SK-N-SH (cell line): ENCODE measurements around the gene PAGE2. TPM values are rescaled to one million over a fixed set of nuclear protein-coding genes. Genes with fewer than 3 reads are reported as not detected.

Source experiments
- CTCF ChIA-PET: fragments of 300-600, 350-600 bp; formaldehyde crosslinking; extraction: SDS; loops from one replicate; lab custom pipeline; 2021; lab: Yijun Ruan, JAX
- POLR2A ChIA-PET: fragments of 350-600 bp; sonication (Branson Sonifier 250); formaldehyde crosslinking; extraction: SDS; loops from one replicate; lab custom pipeline; 2020; ENCODE audit warnings: antibody characterized with exemption, inconsistent platforms; lab: Yijun Ruan, JAX
- DNase-seq: peaks from one replicate; pipeline ENCODE4 v3.0.0; 2012
- H2AFZ ChIP-seq: fragments of 200-600 bp; sonication (generic); 2 replicates; pipeline ENCODE4 v1.8.1; 2016; ENCODE audit warnings: antibody characterized with exemption, mild to moderate bottlenecking, low read depth
- H3F3A ChIP-seq: fragments of 200-600 bp; sonication (generic); replicated peaks from 2 replicates; pipeline ENCODE3; 2016; ENCODE audit warnings: antibody characterized with exemption, mild to moderate bottlenecking; ENCODE audit not compliant: insufficient read depth
- H3K27ac ChIP-seq, 2 experiments: fragments of 200-500 bp in 1 of 2; fragments of 200-600 bp in 1 of 2; sonication (Bioruptor generic) in 1 of 2; sonication (generic), shearing (Covaris generic) in 1 of 2; 2 replicates each; pipeline versions ENCODE4 v1.5.1 to v1.6.1; 2014 to 2016; ENCODE audit warnings: low read depth in 2 of 2, inconsistent platforms in 1 of 2, low read length in 1 of 2, mild to moderate bottlenecking in 1 of 2, mixed read lengths in 1 of 2
- H3K27me3 ChIP-seq: fragments of 200-600 bp; sonication (generic), shearing (Covaris generic); 2 replicates; pipeline ENCODE4 v1.6.1; 2016; ENCODE audit warnings: mixed run types; ENCODE audit not compliant: insufficient read depth
- H3K36me3 ChIP-seq, 2 experiments: fragments of 200-500 bp in 1 of 2; fragments of 200-600 bp in 1 of 2; sonication (Bioruptor generic) in 1 of 2; sonication (generic) in 1 of 2; replicated peaks in 1 of 2; 2 replicates each; pipeline versions ENCODE3 to v1.5.1; 2014 to 2016; ENCODE audit warnings: low read length in 1 of 2, mild to moderate bottlenecking in 1 of 2; ENCODE audit not compliant: insufficient read depth in 2 of 2, control insufficient read depth in 1 of 2
- H3K4me1 ChIP-seq, 2 experiments: fragments of 200-500 bp in 1 of 2; fragments of 200-600 bp in 1 of 2; sonication (Bioruptor generic) in 1 of 2; sonication (generic), shearing (Covaris generic) in 1 of 2; 2 replicates each; pipeline versions ENCODE4 v1.5.1 to v1.6.1; 2014 to 2016; ENCODE audit warnings: low read depth in 1 of 2, low read length in 1 of 2, mixed run types in 1 of 2; ENCODE audit not compliant: insufficient read depth in 2 of 2, control insufficient read depth in 1 of 2
- H3K4me2 ChIP-seq: fragments of 200-600 bp; sonication (generic), shearing (Covaris generic); 2 replicates; pipeline ENCODE4 v1.6.1; 2017; ENCODE audit warnings: mixed run types
- H3K4me3 ChIP-seq, 2 experiments: fragments of 200-500 bp in 1 of 2; fragments of 200-600 bp in 1 of 2; sonication (Bioruptor generic) in 1 of 2; sonication (generic), shearing (Covaris generic) in 1 of 2; 2 replicates each; pipeline versions ENCODE4 v1.5.1 to v1.8.1; 2014 to 2016; ENCODE audit warnings: low read depth in 2 of 2, inconsistent platforms in 1 of 2, low read length in 1 of 2, mild to moderate bottlenecking in 1 of 2, mixed read lengths in 1 of 2, moderate library complexity in 1 of 2
- H3K79me2 ChIP-seq: fragments of 200-600 bp; sonication (generic); 2 replicates; pipeline ENCODE4 v1.8.1; 2017; ENCODE audit warnings: mild to moderate bottlenecking; ENCODE audit not compliant: insufficient read depth
- H3K9ac ChIP-seq: fragments of 200-600 bp; sonication (generic); 2 replicates; pipeline ENCODE4 v1.6.1; 2017; ENCODE audit warnings: mixed run types
- H3K9me2 ChIP-seq: fragments of 200-600 bp; sonication (generic); 2 replicates; pipeline ENCODE4 v1.6.1; 2017; ENCODE audit warnings: mixed run types
- H3K9me3 ChIP-seq: fragments of 200-600 bp; sonication (generic); 2 replicates; pipeline ENCODE4 v1.6.1; 2017; ENCODE audit warnings: mixed run types, mild to moderate bottlenecking, moderate library complexity
- H4K20me1 ChIP-seq: fragments of 200-600 bp; sonication (generic); 2 replicates; pipeline ENCODE4 v1.6.1; 2017; ENCODE audit warnings: mild to moderate bottlenecking, mixed run types; ENCODE audit not compliant: insufficient read depth
- CHD2 ChIP-seq: fragments of 150-350 bp; IDR thresholded peaks from 2 replicates; pipeline ENCODE4 v1.6.1; 2018; ENCODE audit warnings: low read length; ENCODE audit not compliant: partially characterized antibody
- EP300 ChIP-seq, 2 experiments: IDR thresholded peaks; 2 replicates each; pipeline versions ENCODE4 v1.4.0 to v1.6.1; 2012; ENCODE audit warnings: borderline replicate concordance in 1 of 2, low read depth in 1 of 2, low read length in 1 of 2
- FOSL2 ChIP-seq: IDR thresholded peaks from 2 replicates; pipeline ENCODE4 v1.4.0; 2012; ENCODE audit warnings: low read depth, mild to moderate bottlenecking, moderate library complexity, borderline replicate concordance
- FOXJ3 ChIP-seq: sonication (generic); formaldehyde crosslinking; IDR thresholded peaks from 2 replicates; pipeline ENCODE4 v1.5.1; 2020; ENCODE audit warnings: mild to moderate bottlenecking, missing genetic modification reagents
- IRF3 ChIP-seq: fragments of 150-350 bp; IDR thresholded peaks from 2 replicates; pipeline ENCODE4 v1.6.1; 2016; ENCODE audit warnings: mild to moderate bottlenecking, low read depth, low read length
- MEF2A ChIP-seq: IDR thresholded peaks from 2 replicates; pipeline ENCODE4 v1.4.0; 2012; ENCODE audit warnings: low read depth, borderline replicate concordance
- NFIC ChIP-seq: IDR thresholded peaks from 2 replicates; pipeline ENCODE4 v1.4.0; 2012; ENCODE audit warnings: borderline replicate concordance
- POLR2AphosphoS5 ChIP-seq: IDR thresholded peaks from 2 replicates; pipeline ENCODE4 v1.6.1; 2012; ENCODE audit warnings: low read depth, low read length
- REST ChIP-seq: IDR thresholded peaks from 2 replicates; pipeline ENCODE4 v1.6.1; 2012; ENCODE audit warnings: mild to moderate bottlenecking, low read depth, low read length, moderate library complexity
- RFX5 ChIP-seq: IDR thresholded peaks from 2 replicates; pipeline ENCODE4 v1.6.1; 2012; ENCODE audit warnings: mild to moderate bottlenecking, improper control_type of control experiment, low read length
- SMC3 ChIP-seq: IDR thresholded peaks from 2 replicates; pipeline ENCODE4 v1.6.1; 2012; ENCODE audit warnings: low read depth, low read length, improper control_type of control experiment
- TAF1 ChIP-seq: IDR thresholded peaks from 2 replicates; pipeline ENCODE4 v1.6.1; 2012; ENCODE audit warnings: low read depth, mild to moderate bottlenecking, low read length, moderate library complexity, borderline replicate concordance
- TCF12 ChIP-seq: IDR thresholded peaks from 2 replicates; pipeline ENCODE4 v1.4.0; 2012
- USF1 ChIP-seq: IDR thresholded peaks from 2 replicates; pipeline ENCODE4 v1.4.0; 2012; ENCODE audit warnings: low read depth, borderline replicate concordance
- WGBS: methylation state at CpG from one replicate; pipeline ENCODE4 v1.1.6; 2017; ENCODE audit warnings: low lambda C conversion rate; 5-methylcytosine and 5-hydroxymethylcytosine counted together
- polyA plus RNA-seq, 3 experiments: library from polyadenylated mRNA; depleted of rRNA; stranded (reverse); fragments of >200 nt; gene quantifications; 2 replicates each; pipeline ENCODE4 v1.2.3, GENCODE V29; 2012
- TF ChIP-seq, protein P1 (sequence below): IDR thresholded peaks from 2 replicates; pipeline ENCODE4; 2012

PAGE2 gene
- polyA plus RNA-seq, 1 of the 3 experiments (the other 2 are of a cell fraction): 4.2 TPM

DNA sequence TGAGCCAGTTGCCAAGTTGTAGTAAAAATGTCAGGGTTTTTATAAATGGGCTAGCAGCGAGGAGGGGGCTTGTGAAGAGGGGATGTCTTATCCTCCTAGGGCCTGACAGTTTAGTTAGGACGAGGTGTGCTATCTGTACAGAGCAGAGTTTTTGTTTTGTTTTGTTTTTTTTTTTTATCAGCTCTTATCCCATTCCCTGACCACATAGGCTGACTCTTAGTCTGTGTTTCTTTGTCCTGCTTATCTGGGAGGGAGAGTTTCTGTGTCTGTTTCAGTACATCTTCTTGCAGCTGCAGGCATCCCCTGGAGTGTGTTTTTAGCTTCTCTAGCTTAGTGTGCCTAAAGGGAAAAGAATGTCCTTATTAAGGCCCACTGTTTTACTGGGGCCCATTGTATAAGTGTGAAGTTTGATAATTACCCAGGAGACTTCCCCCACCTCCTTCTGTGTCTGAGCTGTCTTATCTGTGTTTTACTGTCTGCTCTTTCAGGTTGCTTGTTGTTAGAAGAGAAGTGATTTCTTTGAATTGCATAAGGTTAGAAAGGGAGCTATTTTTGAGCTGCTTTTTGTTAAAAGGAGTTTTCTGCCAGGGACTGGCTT, 32.0 kb downstream of the PAGE2 start:
- POLR2A ChIA-PET: no interaction called here
- no peak for TF ChIP-seq TAF1
- no peak for TF ChIP-seq POLR2AphosphoS5

DNA sequence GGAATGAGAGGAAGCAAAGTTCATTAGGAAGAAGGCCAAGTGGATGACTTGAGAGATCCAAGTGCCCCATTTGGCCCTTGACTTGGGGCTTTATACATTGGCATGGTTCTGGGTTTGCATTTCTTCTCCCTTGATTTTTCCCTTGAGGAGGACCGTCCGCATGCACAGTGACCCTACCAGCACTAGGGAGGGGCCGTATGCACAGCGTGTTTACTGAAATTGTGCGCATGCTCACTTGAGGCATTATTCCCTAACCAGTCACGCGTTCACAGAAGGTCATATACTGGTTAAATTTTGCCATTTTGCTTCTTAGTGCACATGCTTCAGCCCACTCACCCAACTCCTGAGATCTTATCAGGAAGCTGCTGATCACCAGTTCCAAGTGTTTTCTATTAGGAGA, 35.1 kb downstream of the PAGE2 start:
- POLR2A ChIA-PET: no interaction called here
- Histone ChIP-seq H3K27ac (no peak overlapping the region), H3K9me3 (no peaks in the 10 kb centered on the region), H2AFZ (no peak overlapping the region), H3K79me2 (no peaks in the 10 kb centered on the region), H3K27me3 (peaks cover 28% of the 10 kb centered on the region), H3K4me3 (no peak overlapping the region), H3F3A (no peaks in the 10 kb centered on the region), H3K36me3 (no peaks in the 10 kb centered on the region), H3K4me2 (no peak overlapping the region), H3K9me2 (no peaks in the 10 kb centered on the region), H3K9ac (no peak overlapping the region), H3K4me1 (peaks cover 0 to 12% of the 10 kb centered on the region in 2 experiments; a peak in 1 of 4 replicates), H4K20me1 (no peaks in the 10 kb centered on the region)
- TF ChIP-seq MEF2A (no peak), EP300 (IDR thresholded peaks at IDR 0.05; ENCODE audit: borderline replicate concordance in 1 of 2, low read depth in 1 of 2, low read length in 1 of 2) (no peak), FOXJ3 (no peak), NFIC (no peak), SMC3 (no peak)
- DNase-seq: no peak
- CTCF ChIA-PET: interaction anchor here (0.7 to 1.6 kb wide), 2 partner anchors 11 to 13 kb away, joined by 3 to 4 read pairs; no protein-coding TSS in a partner anchor
- 54% methylated on average over 7 of the region's 7 CpGs for WGBS

More for the DNA sequence above, 32.0 kb downstream of the PAGE2 start:
- Histone ChIP-seq H3F3A (no peaks in the 10 kb centered on the region), H3K9me3 (no peaks in the 10 kb centered on the region), H3K9me2 (no peaks in the 10 kb centered on the region), H3K27me3 (peaks cover 25% of the 10 kb centered on the region), H3K4me2 (no peak overlapping the region), H3K27ac (peak overlapping the region in 1 of 2 experiments; percentile 0; a peak in 1 of 4 replicates), H4K20me1 (no peaks in the 10 kb centered on the region), H3K9ac (no peak overlapping the region), H2AFZ (no peak overlapping the region), H3K36me3 (no peaks in the 10 kb centered on the region), H3K4me3 (no peak overlapping the region), H3K4me1 (peaks cover 0 to 12% of the 10 kb centered on the region in 2 experiments; a peak in 1 of 4 replicates), H3K79me2 (no peaks in the 10 kb centered on the region)
- CTCF ChIA-PET: interaction anchor here (1.2 kb wide), 1 partner anchor 14 kb away, joined by 4 read pairs; no protein-coding TSS in a partner anchor
- DNase-seq: no peak
- WGBS: 6% methylated on average over 2 of the region's 2 CpGs

- H3K9ac ChIP-seq: no peak overlapping the region
- H2AFZ ChIP-seq: no peak overlapping the region
- no peak overlapping the region for H3K27ac ChIP-seq
- H4K20me1 ChIP-seq: no peaks in the 10 kb centered on the region
- no peak for DNase-seq
- H3K4me1 ChIP-seq: peaks cover 0 to 2% of the 10 kb centered on the region in 2 experiments; a peak in 1 of 4 replicates
- H3K27me3 ChIP-seq: peaks cover 26% of the 10 kb centered on the region; the same call in 1 of the 2 replicates
- no peaks in the 10 kb centered on the region for H3F3A ChIP-seq
- no peak overlapping the region for H3K4me2 ChIP-seq
- H3K79me2 ChIP-seq: no peaks in the 10 kb centered on the region
- no peaks in the 10 kb centered on the region for H3K9me3 ChIP-seq
- POLR2A ChIA-PET: no interaction called here
- CTCF ChIA-PET: no interaction called here
- H3K4me3 ChIP-seq: no peak overlapping the region
- H3K9me2 ChIP-seq: no peaks in the 10 kb centered on the region
- 7% methylated on average over 2 of the region's 2 CpGs for WGBS
- no peaks in the 10 kb centered on the region for H3K36me3 ChIP-seq
- TF ChIP-seq REST: no peak
- no peak for TF ChIP-seq IRF3
- TF ChIP-seq TCF12: no peak
- no peak for TF ChIP-seq POLR2AphosphoS5
- no peak for TF ChIP-seq CHD2
- TF ChIP-seq FOSL2: no peak
- TF ChIP-seq, protein P1, sequence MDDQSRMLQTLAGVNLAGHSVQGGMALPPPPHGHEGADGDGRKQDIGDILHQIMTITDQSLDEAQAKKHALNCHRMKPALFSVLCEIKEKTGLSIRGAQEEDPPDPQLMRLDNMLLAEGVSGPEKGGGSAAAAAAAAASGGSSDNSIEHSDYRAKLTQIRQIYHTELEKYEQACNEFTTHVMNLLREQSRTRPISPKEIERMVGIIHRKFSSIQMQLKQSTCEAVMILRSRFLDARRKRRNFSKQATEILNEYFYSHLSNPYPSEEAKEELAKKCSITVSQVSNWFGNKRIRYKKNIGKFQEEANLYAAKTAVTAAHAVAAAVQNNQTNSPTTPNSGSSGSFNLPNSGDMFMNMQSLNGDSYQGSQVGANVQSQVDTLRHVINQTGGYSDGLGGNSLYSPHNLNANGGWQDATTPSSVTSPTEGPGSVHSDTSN: no peak
- TF ChIP-seq USF1: no peak
- TF ChIP-seq NFIC: no peak
- TF ChIP-seq RFX5: no peak
Measured at GRCh38 chrX:55127692-55128091, 38.9 kb downstream of the PAGE2 start.
